Astrocyte (in vitro differentiated cells and primary cell): ENCODE measurements around the gene CIT.

ENCODE experiments used
- CTCF ChIP-seq: IDR thresholded peaks from 2 replicates; pipeline ENCODE4 v1.5.1; 2011; ENCODE audit warnings: low read depth, mild to moderate bottlenecking, inconsistent platforms, low read length, moderate library complexity; ENCODE audit not compliant: insufficient read depth
- EZH2 ChIP-seq: IDR thresholded peaks from 2 replicates; pipeline ENCODE4 v1.6.1; 2012; ENCODE audit warnings: mild to moderate bottlenecking, low read length, inconsistent platforms; ENCODE audit not compliant: insufficient read depth

GRCh38 chr12:119838826-119839600 lies 38.1 kb downstream of the CIT start:
- TF ChIP-seq CTCF, result no peak
- no peak for TF ChIP-seq EZH2
